Right cardiac atrium (tissue), 5 donors: Measurements from ENCODE around the gene SH3RF2. TPM values are rescaled to one million over a fixed set of nuclear protein-coding genes. Genes with fewer than 3 reads are reported as not detected.

Source experiments
- ATAC-seq, 2 donors: fragments of 200-7000 bp; cut with Tn5 transposase; one replicate each; pipeline versions ENCODE4 v1.8.0 to v1.9.1; 2020; ENCODE audit warnings: moderate library complexity in 2 of 2, mild to moderate bottlenecking in 1 of 2
- DNase-seq, 3 donors: peaks; one replicate each; pipeline ENCODE4 v3.0.0-alpha.2; 2020
- H3K27ac ChIP-seq: one replicate; pipeline ENCODE4 v1.5.1; 2013; ENCODE audit warnings: mild to moderate bottlenecking, low read length, control low read depth, moderate library complexity
- H3K27me3 ChIP-seq: one replicate; pipeline ENCODE4 v1.6.1; 2013; ENCODE audit not compliant: control insufficient read depth, insufficient read depth
- H3K4me1 ChIP-seq: one replicate; pipeline ENCODE4 v1.6.1; 2013; ENCODE audit warnings: low read length; ENCODE audit not compliant: control insufficient read depth, insufficient read depth
- H3K4me3 ChIP-seq: one replicate; pipeline ENCODE4 v1.5.1; 2013; ENCODE audit warnings: low read length, control low read depth
- H3K9me3 ChIP-seq: one replicate; pipeline ENCODE4 v1.6.1; 2013; ENCODE audit warnings: low read length; ENCODE audit not compliant: control insufficient read depth
- WGBS: extraction: QIAGEN DNeasy Blood & Tissue Kit; methylation state at CpG from one replicate; pipeline ENCODE4 v1.1.7; 2013; 5-methylcytosine and 5-hydroxymethylcytosine counted together
- intact Hi-C, 4 donors: fragments of 100-400 bp; cut with DNase I; formaldehyde crosslinking; loops; one replicate each; pipeline versions ENCODE4 v1.11.0 to v1.14.0; 2022 to 2023
- polyA plus RNA-seq: library from polyadenylated mRNA; stranded (reverse); fragments of 200-250 nt; gene quantifications from one replicate; pipeline ENCODE4 v1.2.3, GENCODE V29; 2013
- total RNA-seq, 4 donors: library from RNA; stranded (reverse); fragmentation: NEBNext Ultra II Directional; extraction: Animal tissue kit (Norgen Biotek cat#: 25700); gene quantifications; one replicate each; pipeline ENCODE4 v1.2.1, GENCODE V29; 2021
- donor health status: healthy with polysubstance abuse.
- donor health status: DM: no; HTN: yes; CAD: no.
- donor health status: DM: no; HTN: no; CAD: no.
- donor health status: DM: no; HTN: yes; CAD: no; lungs with severe emphysema.
- donor health status: DM: yes; HTN: yes; CAD: no.

Gene SH3RF2
- total and polyA plus RNA-seq, 5 donors = 84.0 to 354 (median 151) TPM

- ATAC-seq (no peak), DNase-seq (no peak)
- Histone ChIP-seq H3K27ac (no peak overlapping the region), H3K4me1 (peaks cover 4% of the 10 kb centered on the region), H3K27me3 (no peaks in the 10 kb centered on the region), H3K4me3 (no peak overlapping the region), H3K9me3 (no peaks in the 10 kb centered on the region)
- intact Hi-C loops = no loop called here
- WGBS = 99% methylated on average over 1 of the region's 1 CpG
Measured at GRCh38 chr5:145980259-145980658, 43.9 kb downstream of the SH3RF2 start.

GRCh38 chr5:145980718-145981117, 44.3 kb downstream of the SH3RF2 start:
- Histone ChIP-seq H3K27ac (no peak overlapping the region), H3K27me3 (no peaks in the 10 kb centered on the region), H3K4me1 (no peaks in the 10 kb centered on the region), H3K9me3 (no peaks in the 10 kb centered on the region), H3K4me3 (no peak overlapping the region)
- no peak for DNase-seq
- ATAC-seq = no peak
- WGBS = 95% methylated on average over 2 of the region's 2 CpGs
- intact Hi-C loops = no loop called here

GRCh38 chr5:145981589-145982571, 45.5 kb downstream of the SH3RF2 start:
- DNase-seq (no peak), ATAC-seq (no peak)
- Histone ChIP-seq H3K27me3 (no peaks in the 10 kb centered on the region), H3K4me3 (no peak overlapping the region), H3K4me1 (no peaks in the 10 kb centered on the region), H3K27ac (no peak overlapping the region), H3K9me3 (no peaks in the 10 kb centered on the region)
- intact Hi-C loops = no loop called here
- WGBS = 66% methylated on average over 3 of the region's 3 CpGs

- no peak overlapping the region for H3K4me3 ChIP-seq
- peak in 1 of 2 donors; percentile 20 for ATAC-seq
- intact Hi-C loops = no loop called here
- H3K9me3 ChIP-seq = no peaks in the 10 kb centered on the region
- no peaks in the 10 kb centered on the region for H3K4me1 ChIP-seq
- H3K27ac ChIP-seq = peak overlapping the region; percentile 26
- WGBS = 66% methylated on average over 3 of the region's 3 CpGs
- H3K27me3 ChIP-seq = no peaks in the 10 kb centered on the region
- DNase-seq = no peak
Measured at GRCh38 chr5:145982572-145983318, 46.4 kb downstream of the SH3RF2 start.

GRCh38 chr5:145983446-145983845, 47.1 kb downstream of the SH3RF2 start:
- Histone ChIP-seq H3K27ac (no peak overlapping the region), H3K9me3 (no peaks in the 10 kb centered on the region), H3K27me3 (no peaks in the 10 kb centered on the region), H3K4me3 (no peak overlapping the region), H3K4me1 (no peaks in the 10 kb centered on the region)
- intact Hi-C loops = no loop called here
- ATAC-seq (peak; percentile 58 to 75), DNase-seq (peak in 2 of 3 donors; percentile 49 to 70)
- WGBS = 38% methylated on average over 2 of the region's 2 CpGs

- Histone ChIP-seq H3K27me3 (no peaks in the 10 kb centered on the region), H3K27ac (no peak overlapping the region), H3K9me3 (no peaks in the 10 kb centered on the region), H3K4me3 (no peak overlapping the region), H3K4me1 (no peaks in the 10 kb centered on the region)
- ATAC-seq (peak in 1 of 2 donors; percentile 67), DNase-seq (no peak)
- intact Hi-C loops = no loop called here
- 46% methylated on average over 2 of the region's 2 CpGs for WGBS
Measured at GRCh38 chr5:145984072-145984471, 47.7 kb downstream of the SH3RF2 start.

- H3K9me3 ChIP-seq = no peaks in the 10 kb centered on the region
- 79% methylated on average over 1 of the region's 1 CpG for WGBS
- intact Hi-C loops = no loop called here
- DNase-seq (no peak), ATAC-seq (no peak)
- H3K27ac ChIP-seq = no peak overlapping the region
- no peaks in the 10 kb centered on the region for H3K4me1 ChIP-seq
- H3K4me3 ChIP-seq = no peak overlapping the region
- H3K27me3 ChIP-seq = no peaks in the 10 kb centered on the region
Measured at GRCh38 chr5:145987856-145988255, 51.5 kb downstream of the SH3RF2 start.

GRCh38 chr5:145988993-145989392, 52.6 kb downstream of the SH3RF2 start:
- Histone ChIP-seq H3K9me3 (no peaks in the 10 kb centered on the region), H3K4me3 (no peak overlapping the region), H3K4me1 (no peaks in the 10 kb centered on the region), H3K27ac (no peak overlapping the region), H3K27me3 (no peaks in the 10 kb centered on the region)
- WGBS = 75% methylated on average over 2 of the region's 2 CpGs
- intact Hi-C loops = no loop called here
- DNase-seq (no peak), ATAC-seq (no peak)

GRCh38 chr5:145989428-145989827, 53.0 kb downstream of the SH3RF2 start:
- WGBS = 88% methylated on average over 2 of the region's 2 CpGs
- ATAC-seq (no peak), DNase-seq (no peak)
- Histone ChIP-seq H3K9me3 (no peaks in the 10 kb centered on the region), H3K27ac (no peak overlapping the region), H3K4me1 (no peaks in the 10 kb centered on the region), H3K4me3 (no peak overlapping the region), H3K27me3 (no peaks in the 10 kb centered on the region)
- intact Hi-C loops = no loop called here

- Histone ChIP-seq H3K27ac (no peak overlapping the region), H3K4me3 (no peak overlapping the region), H3K9me3 (no peaks in the 10 kb centered on the region), H3K27me3 (no peaks in the 10 kb centered on the region), H3K4me1 (no peaks in the 10 kb centered on the region)
- intact Hi-C loops = no loop called here
- no peak for DNase-seq
- ATAC-seq = no peak
- WGBS = 93% methylated on average over 2 of the region's 2 CpGs
Measured at GRCh38 chr5:145990170-145990569, 53.8 kb downstream of the SH3RF2 start.

- intact Hi-C loops = no loop called here
- 70% methylated on average over 3 of the region's 3 CpGs for whole genome bisulfite sequencing
- ATAC-seq (no peak), DNase-seq (no peak)
- H3K4me1 ChIP-seq = no peaks in the 10 kb centered on the region
- no peaks in the 10 kb centered on the region for H3K9me3 ChIP-seq
- no peaks in the 10 kb centered on the region for H3K27me3 ChIP-seq
- H3K27ac ChIP-seq = no peak overlapping the region
- no peak overlapping the region for H3K4me3 ChIP-seq
Measured at GRCh38 chr5:145991044-145991575, 54.7 kb downstream of the SH3RF2 start.
